Panc1 (cell line): Measurements from ENCODE around the gene CISTR. TPM values are rescaled to one million over a fixed set of nuclear protein-coding genes. Genes with fewer than 3 reads are reported as not detected.

Source experiments
- ATAC-seq: fragments of 200-7000 bp; cut with Tn5 transposase; 2 replicates; pipeline ENCODE4 v1.9.1; 2020; ENCODE audit warnings: mild to moderate bottlenecking, moderate library complexity
- BruUV-seq: library from RNA; stranded (reverse); fragments of 400-500 nt; replicated peaks from 2 replicates; lab custom pipeline; 2021; lab: Mats Ljungman, UMichigan
- CTCF ChIA-PET: fragments of 300-600 bp; sonication (Branson Sonifier 250); formaldehyde crosslinking; loops from one replicate; lab custom pipeline; 2022; ENCODE audit warnings: antibody characterized with exemption; lab: Charles Lee
- POLR2A ChIA-PET: fragments of 300-600 bp; sonication (Branson Sonifier 250); formaldehyde crosslinking; loops from one replicate; lab custom pipeline; 2022; ENCODE audit warnings: antibody characterized with exemption; lab: Charles Lee
- DNase-seq: peaks from one replicate; pipeline ENCODE4 v3.0.0-alpha.2; 2010; ENCODE audit warnings: low read depth, low spot score
- H3K27ac ChIP-seq: 2 replicates; pipeline ENCODE4 v1.5.1; 2011; ENCODE audit warnings: mild to moderate bottlenecking, low read length, inconsistent platforms
- H3K27me3 ChIP-seq: fragments of 200-500 bp; sonication (Bioruptor generic); 2 replicates; pipeline ENCODE4 v1.6.0; 2014; ENCODE audit warnings: low read length, inconsistent platforms; ENCODE audit not compliant: control insufficient read depth, insufficient read depth
- H3K36me3 ChIP-seq: fragments of 200-500 bp; sonication (Bioruptor generic); 2 replicates; pipeline ENCODE4 v1.5.1; 2014; ENCODE audit warnings: inconsistent platforms, mild to moderate bottlenecking, low read length, moderate library complexity; ENCODE audit not compliant: control insufficient read depth, insufficient read depth
- H3K4me1 ChIP-seq: 2 replicates; pipeline ENCODE4 v1.5.1; 2011; ENCODE audit warnings: inconsistent platforms, mild to moderate bottlenecking, low read length, moderate library complexity; ENCODE audit not compliant: control insufficient read depth, insufficient read depth
- H3K4me3 ChIP-seq, 2 experiments: 2 replicates each; pipeline ENCODE4 v1.5.1; 2011 to 2012; ENCODE audit warnings: low read depth in 2 of 2, low read length in 2 of 2, mild to moderate bottlenecking in 2 of 2, inconsistent platforms in 1 of 2, moderate library complexity in 1 of 2
- H3K9me3 ChIP-seq: fragments of 200-500 bp; sonication (Bioruptor generic); 2 replicates; pipeline ENCODE4 v1.5.1; 2014; ENCODE audit warnings: low read depth, mild to moderate bottlenecking, inconsistent platforms, low read length, moderate library complexity; ENCODE audit not compliant: control insufficient read depth, insufficient read depth
- CTCF ChIP-seq: fragments of 450-650 bp; IDR thresholded peaks from 2 replicates; pipeline ENCODE4 v1.5.1; 2017; ENCODE audit warnings: mild to moderate bottlenecking
- POLR2AphosphoS5 ChIP-seq: IDR thresholded peaks from 2 replicates; pipeline ENCODE4 v1.6.1; 2012; ENCODE audit warnings: mild to moderate bottlenecking, low read depth, low read length, moderate library complexity
- REST ChIP-seq, 2 experiments: IDR thresholded peaks; 2 replicates each; pipeline ENCODE4 v1.6.1; 2011 to 2012; ENCODE audit warnings: low read depth in 2 of 2, control low read depth in 1 of 2, low read length in 1 of 2, mild to moderate bottlenecking in 1 of 2, moderate library complexity in 1 of 2; ENCODE audit not compliant: insufficient read depth in 1 of 2
- SIN3A ChIP-seq: IDR thresholded peaks from 2 replicates; pipeline ENCODE4 v1.6.1; 2012; ENCODE audit warnings: low read depth, mild to moderate bottlenecking, low read length, moderate library complexity, borderline replicate concordance; ENCODE audit not compliant: insufficient read depth
- TCF7L2 ChIP-seq: IDR thresholded peaks from 2 replicates; pipeline ENCODE4 v1.6.1; 2011; ENCODE audit warnings: mild to moderate bottlenecking, low read depth, low read length, inconsistent platforms
- in situ Hi-C: cut with HindIII; loops from 2 replicates; pipeline ENCODE4 v1.10.0; 2016; ENCODE audit warnings: low sequenced_read_pairs, low pct_unique_long_range_greater_than_20kb
- intact Hi-C: fragments of 100-400 bp; cut with micrococcal nuclease; formaldehyde crosslinking; loops from one replicate; pipeline ENCODE4 v1.10.0; 2022; ENCODE audit not compliant: unreplicated experiment
- total RNA-seq: library from RNA; stranded (reverse); gene quantifications from one replicate; pipeline ENCODE4 v1.2.1, GENCODE V29; 2021; ENCODE audit not compliant: unreplicated experiment

Gene CISTR
- total RNA-seq, 1 experiment from 2014 or later = not detected

GRCh38 chr12:53712059-53712643, 39.6 kb downstream of the CISTR start:
- no peaks in the 10 kb centered on the region for H3K36me3 ChIP-seq
- no peak overlapping the region for H3K4me3 ChIP-seq
- no peak for ATAC-seq
- H3K27me3 ChIP-seq = no peaks in the 10 kb centered on the region
- no peak for DNase-seq
- no peaks in the 10 kb centered on the region for H3K9me3 ChIP-seq
- BruUV-seq = no TSS peak
- no peaks in the 10 kb centered on the region for H3K4me1 ChIP-seq
- ChIA-PET POLR2A (no interaction called here), CTCF (no interaction called here)
- in situ Hi-C loops = no loop called here
- TF ChIP-seq REST (IDR thresholded peaks at IDR 0.05; ENCODE audit: insufficient read depth in 1 of 2, low read depth in 2 of 2, low read length in 1 of 2) = no peak
- no peak for TF ChIP-seq POLR2AphosphoS5
- TF ChIP-seq TCF7L2 = no peak
- TF ChIP-seq CTCF = no peak
- no peak for TF ChIP-seq SIN3A
- no peak overlapping the region for H3K27ac ChIP-seq
- intact Hi-C loops = no loop called here

GRCh38 chr12:53710091-53710490, 41.7 kb downstream of the CISTR start:
- CTCF ChIA-PET = no interaction called here
- H3K9me3 ChIP-seq = no peaks in the 10 kb centered on the region
- ATAC-seq (no peak), DNase-seq (no peak)
- no peak overlapping the region for H3K27ac ChIP-seq
- TF ChIP-seq REST (IDR thresholded peaks at IDR 0.05; ENCODE audit: insufficient read depth in 1 of 2, low read depth in 2 of 2, low read length in 1 of 2) = no peak
- no peak for TF ChIP-seq SIN3A
- TF ChIP-seq CTCF = no peak
- TF ChIP-seq POLR2AphosphoS5 = no peak
- TF ChIP-seq TCF7L2 = no peak
- POLR2A ChIA-PET = no interaction called here
- in situ Hi-C loops = no loop called here
- H3K4me1 ChIP-seq = no peaks in the 10 kb centered on the region
- no peak overlapping the region for H3K4me3 ChIP-seq
- no peaks in the 10 kb centered on the region for H3K36me3 ChIP-seq
- H3K27me3 ChIP-seq = no peaks in the 10 kb centered on the region; the same call in 1 of the 2 replicates
- intact Hi-C loops = no loop called here
- no TSS peak for BruUV-seq
